Smooth muscle cell (in vitro differentiated cells): ENCODE results near the gene SPRYD3. TPM values are rescaled to one million over a fixed set of nuclear protein-coding genes. Genes with fewer than 3 reads are reported as not detected.

ENCODE experiments used
- DNase-seq: peaks from one replicate; lab custom pipeline; 2025; ENCODE audit not compliant: unreplicated experiment; lab: John Stamatoyannopoulos, UW
- H2AFZ ChIP-seq: fragments of 200-600 bp; sonication (generic); 2 replicates; pipeline ENCODE4 v1.6.0; 2016; ENCODE audit warnings: antibody characterized with exemption, low read depth, mild to moderate bottlenecking
- H3F3A ChIP-seq: fragments of 200-600 bp; sonication (generic); 2 replicates; pipeline ENCODE4 v1.6.0; 2017; ENCODE audit warnings: antibody characterized with exemption, low read depth
- H3K27ac ChIP-seq: fragments of 200-600 bp; sonication (generic); 2 replicates; pipeline ENCODE4 v1.5.1; 2016; ENCODE audit warnings: low read depth, mild to moderate bottlenecking
- H3K27me3 ChIP-seq: fragments of 200-600 bp; sonication (generic); 2 replicates; pipeline ENCODE4 v1.6.1; 2016; ENCODE audit warnings: low read depth, mild to moderate bottlenecking
- H3K36me3 ChIP-seq: fragments of 200-600 bp; sonication (generic); 2 replicates; pipeline ENCODE4 v1.5.1; 2016; ENCODE audit warnings: low read depth
- H3K4me1 ChIP-seq: fragments of 200-600 bp; sonication (generic); 2 replicates; pipeline ENCODE4 v1.5.1; 2016; ENCODE audit warnings: low read depth
- H3K4me2 ChIP-seq: fragments of 200-600 bp; sonication (generic); 2 replicates; pipeline ENCODE4 v1.6.0; 2016; ENCODE audit warnings: mild to moderate bottlenecking
- H3K4me3 ChIP-seq: fragments of 200-600 bp; sonication (generic); 2 replicates; pipeline ENCODE4 v1.5.1; 2016; ENCODE audit warnings: mild to moderate bottlenecking
- H3K79me2 ChIP-seq: fragments of 200-600 bp; sonication (generic); 2 replicates; pipeline ENCODE4 v1.6.0; 2016; ENCODE audit warnings: low read depth, mild to moderate bottlenecking
- H3K9ac ChIP-seq: fragments of 200-600 bp; sonication (generic); 2 replicates; pipeline ENCODE4 v1.6.0; 2016; ENCODE audit warnings: low read depth
- H3K9me3 ChIP-seq: fragments of 200-600 bp; sonication (generic); replicated peaks from 2 replicates; pipeline ENCODE4 v1.5.1; 2016; ENCODE audit warnings: low read depth
- H4K20me1 ChIP-seq: fragments of 200-600 bp; sonication (generic); 2 replicates; pipeline ENCODE4 v1.6.0; 2016; ENCODE audit warnings: low read depth
- WGBS: methylation state at CpG from one replicate; pipeline ENCODE4 v1.1.7; 2016; ENCODE audit warnings: low lambda C conversion rate; 5-methylcytosine and 5-hydroxymethylcytosine counted together
- polyA plus RNA-seq: library from polyadenylated mRNA; unstranded; fragments of >200 nt; fragmentation: Nextera tagmentation; extraction: Ambion mirVana; gene quantifications from 2 replicates; pipeline ENCODE4 v1.2.1, GENCODE V29; 2016
- total RNA-seq: library from RNA; depleted of rRNA; stranded (reverse); fragments of >200 nt; gene quantifications from 2 replicates; pipeline ENCODE4 v1.2.3, GENCODE V29; 2014
- TF ChIP-seq, protein P1 (sequence below): fragments of 200-600 bp; sonication (generic); IDR thresholded peaks from 2 replicates; pipeline ENCODE4 v1.5.1; 2017; ENCODE audit warnings: borderline replicate concordance, mild to moderate bottlenecking, antibody characterized with exemption; ENCODE audit not compliant: insufficient read depth, poor library complexity, severe bottlenecking

The SPRYD3 gene
- total and polyA plus RNA-seq, 2 experiments from 2014 or later = 20.2 to 57.1 TPM

DNA sequence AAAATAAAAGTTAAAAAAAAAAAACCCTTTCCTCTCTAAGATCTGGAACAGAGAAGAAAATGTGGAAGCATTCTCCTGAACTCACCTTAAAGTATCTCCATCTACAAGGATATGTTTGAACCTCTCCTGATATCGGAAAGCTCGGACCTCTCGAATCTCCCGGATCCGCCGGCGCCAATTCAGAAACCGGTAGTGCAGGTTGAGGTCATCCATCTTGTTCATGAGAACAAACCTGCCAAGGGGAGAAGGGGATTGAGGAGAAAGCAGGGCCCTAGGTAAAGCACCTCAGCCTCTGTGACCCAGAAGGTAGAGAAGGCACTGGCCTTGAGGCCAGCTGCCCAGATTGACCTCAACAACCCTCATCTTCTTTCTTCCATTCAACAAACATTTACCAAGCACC lies 2.2 kb downstream of the SPRYD3 start:
- Histone ChIP-seq H3K9ac (no peak overlapping the region), H3K27ac (no peak overlapping the region), H3K9me3 (no peaks in the 10 kb centered on the region), H3K79me2 (peaks cover 19% of the 10 kb centered on the region), H4K20me1 (peaks cover 32% of the 10 kb centered on the region), H3K36me3 (no peaks in the 10 kb centered on the region), H3K4me3 (no peak overlapping the region), H3K4me2 (no peak overlapping the region), H3F3A (peaks cover 8% of the 10 kb centered on the region), H3K27me3 (no peaks in the 10 kb centered on the region), H2AFZ (no peak overlapping the region), H3K4me1 (peaks cover 8% of the 10 kb centered on the region)
- TF ChIP-seq, protein P1, sequence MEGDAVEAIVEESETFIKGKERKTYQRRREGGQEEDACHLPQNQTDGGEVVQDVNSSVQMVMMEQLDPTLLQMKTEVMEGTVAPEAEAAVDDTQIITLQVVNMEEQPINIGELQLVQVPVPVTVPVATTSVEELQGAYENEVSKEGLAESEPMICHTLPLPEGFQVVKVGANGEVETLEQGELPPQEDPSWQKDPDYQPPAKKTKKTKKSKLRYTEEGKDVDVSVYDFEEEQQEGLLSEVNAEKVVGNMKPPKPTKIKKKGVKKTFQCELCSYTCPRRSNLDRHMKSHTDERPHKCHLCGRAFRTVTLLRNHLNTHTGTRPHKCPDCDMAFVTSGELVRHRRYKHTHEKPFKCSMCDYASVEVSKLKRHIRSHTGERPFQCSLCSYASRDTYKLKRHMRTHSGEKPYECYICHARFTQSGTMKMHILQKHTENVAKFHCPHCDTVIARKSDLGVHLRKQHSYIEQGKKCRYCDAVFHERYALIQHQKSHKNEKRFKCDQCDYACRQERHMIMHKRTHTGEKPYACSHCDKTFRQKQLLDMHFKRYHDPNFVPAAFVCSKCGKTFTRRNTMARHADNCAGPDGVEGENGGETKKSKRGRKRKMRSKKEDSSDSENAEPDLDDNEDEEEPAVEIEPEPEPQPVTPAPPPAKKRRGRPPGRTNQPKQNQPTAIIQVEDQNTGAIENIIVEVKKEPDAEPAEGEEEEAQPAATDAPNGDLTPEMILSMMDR = no peak
- no peak for DNase-seq
- 97% methylated on average over 8 of the region's 8 CpGs for WGBS

DNA sequence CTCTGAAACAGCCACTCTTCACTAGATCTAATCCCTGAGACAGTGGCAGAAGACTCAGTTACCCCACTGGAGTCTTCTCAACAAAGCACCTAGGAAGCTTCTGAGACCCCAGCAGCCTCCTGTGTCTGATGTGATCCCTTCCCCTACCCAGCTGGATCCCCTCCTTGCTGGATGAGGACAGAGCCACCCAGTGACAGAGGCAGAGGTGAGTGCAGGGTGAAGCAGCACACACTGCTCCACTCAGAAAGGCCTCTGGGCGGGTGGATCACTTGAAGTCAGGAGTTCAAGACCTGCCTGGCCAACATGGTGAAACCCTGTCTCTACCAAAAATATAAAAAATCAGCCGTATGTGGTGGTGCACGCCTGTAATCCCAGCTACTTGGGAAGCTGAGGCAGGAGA lies 2.7 kb downstream of the SPRYD3 start:
- Histone ChIP-seq H3K9ac (no peak overlapping the region), H3K27me3 (no peaks in the 10 kb centered on the region), H3K4me1 (peaks cover 8% of the 10 kb centered on the region), H3K36me3 (no peaks in the 10 kb centered on the region), H3K79me2 (peaks cover 19% of the 10 kb centered on the region), H3K9me3 (no peaks in the 10 kb centered on the region), H3K4me2 (no peak overlapping the region), H3K4me3 (no peak overlapping the region), H4K20me1 (peaks cover 38% of the 10 kb centered on the region), H3F3A (peaks cover 8% of the 10 kb centered on the region), H3K27ac (no peak overlapping the region), H2AFZ (no peak overlapping the region)
- DNase-seq = no peak
- TF ChIP-seq, protein P1 = no peak
- WGBS = 100% methylated on average over 3 of the region's 3 CpGs

DNA sequence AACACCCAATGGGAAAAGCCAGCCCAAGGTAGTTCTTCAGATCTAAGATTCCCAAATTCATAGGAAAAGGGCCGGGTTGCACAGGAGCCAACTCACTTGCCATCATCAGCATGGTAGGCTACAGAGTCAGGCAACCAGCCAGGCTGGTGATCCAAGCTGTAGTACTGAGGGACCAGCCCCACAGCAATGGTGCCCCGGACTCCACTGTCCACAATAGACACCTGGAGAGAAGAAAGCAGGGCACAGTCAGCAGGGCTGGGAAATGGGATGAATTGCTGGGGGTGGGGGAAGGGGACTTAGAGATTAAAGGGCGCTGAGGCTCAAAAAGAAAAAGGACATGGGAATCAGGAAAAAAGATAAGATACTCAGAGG lies 4.2 kb downstream of the SPRYD3 start:
- Histone ChIP-seq H3F3A (no peaks in the 10 kb centered on the region), H3K27ac (no peak overlapping the region), H3K4me3 (no peak overlapping the region), H3K4me1 (peaks cover 8% of the 10 kb centered on the region), H3K9me3 (no peaks in the 10 kb centered on the region), H3K79me2 (peaks cover 19% of the 10 kb centered on the region), H3K4me2 (no peak overlapping the region), H4K20me1 (peaks cover 53% of the 10 kb centered on the region), H3K36me3 (no peaks in the 10 kb centered on the region), H3K9ac (no peak overlapping the region), H3K27me3 (no peaks in the 10 kb centered on the region), H2AFZ (no peak overlapping the region)
- 90% methylated on average over 3 of the region's 3 CpGs for WGBS
- TF ChIP-seq, protein P1 = no peak
- DNase-seq = no peak

DNA sequence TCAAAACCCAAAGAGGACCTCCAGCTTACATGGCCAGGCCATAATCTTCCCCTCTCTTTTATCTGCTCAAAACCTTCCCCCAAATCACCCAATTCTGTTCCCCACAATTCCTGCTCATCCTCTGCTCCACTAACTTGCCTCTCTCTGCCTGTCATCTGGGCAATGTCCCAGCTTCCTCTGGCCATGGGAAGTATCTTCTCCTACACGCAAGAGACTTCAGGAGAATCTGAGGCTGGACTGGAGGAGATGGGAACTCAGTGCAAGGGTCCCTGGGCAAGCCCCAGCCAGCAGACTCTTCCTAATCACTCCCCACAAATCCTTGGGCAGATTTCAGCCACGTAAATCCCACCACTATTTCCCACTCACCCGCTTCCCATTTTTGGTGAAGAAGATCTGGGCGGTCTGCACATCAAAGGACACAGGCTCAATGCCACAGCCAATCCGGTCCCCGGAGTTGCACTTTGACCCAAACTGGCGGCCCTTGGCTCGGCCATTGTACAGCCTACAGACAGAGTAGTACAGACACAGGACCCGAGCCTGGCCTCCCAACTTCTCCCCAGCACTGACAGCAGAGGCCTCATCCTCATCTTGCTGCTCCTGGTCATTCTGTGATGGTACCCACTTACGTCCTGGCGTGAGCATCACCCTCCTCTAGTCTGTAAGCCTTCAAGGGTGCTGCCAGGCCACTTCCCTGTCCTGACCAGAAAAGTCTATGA lies 4.7 kb downstream of the SPRYD3 start:
- no peak overlapping the region for H3K4me2 ChIP-seq
- no peaks in the 10 kb centered on the region for H3F3A ChIP-seq
- DNase-seq = no peak
- no peaks in the 10 kb centered on the region for H3K36me3 ChIP-seq
- peaks cover 8% of the 10 kb centered on the region for H3K4me1 ChIP-seq
- H3K27me3 ChIP-seq = no peaks in the 10 kb centered on the region
- 96% methylated on average over 11 of the region's 11 CpGs for WGBS
- no peak overlapping the region for H3K4me3 ChIP-seq
- TF ChIP-seq, protein P1 = no peak
- H3K27ac ChIP-seq = no peak overlapping the region
- H4K20me1 ChIP-seq = peaks cover 58% of the 10 kb centered on the region
- H3K79me2 ChIP-seq = peaks cover 19% of the 10 kb centered on the region
- no peak overlapping the region for H2AFZ ChIP-seq
- H3K9ac ChIP-seq = no peak overlapping the region
- H3K9me3 ChIP-seq = no peaks in the 10 kb centered on the region
